ENCODE results near the gene CPNE1.

Gene CPNE1

DNA sequence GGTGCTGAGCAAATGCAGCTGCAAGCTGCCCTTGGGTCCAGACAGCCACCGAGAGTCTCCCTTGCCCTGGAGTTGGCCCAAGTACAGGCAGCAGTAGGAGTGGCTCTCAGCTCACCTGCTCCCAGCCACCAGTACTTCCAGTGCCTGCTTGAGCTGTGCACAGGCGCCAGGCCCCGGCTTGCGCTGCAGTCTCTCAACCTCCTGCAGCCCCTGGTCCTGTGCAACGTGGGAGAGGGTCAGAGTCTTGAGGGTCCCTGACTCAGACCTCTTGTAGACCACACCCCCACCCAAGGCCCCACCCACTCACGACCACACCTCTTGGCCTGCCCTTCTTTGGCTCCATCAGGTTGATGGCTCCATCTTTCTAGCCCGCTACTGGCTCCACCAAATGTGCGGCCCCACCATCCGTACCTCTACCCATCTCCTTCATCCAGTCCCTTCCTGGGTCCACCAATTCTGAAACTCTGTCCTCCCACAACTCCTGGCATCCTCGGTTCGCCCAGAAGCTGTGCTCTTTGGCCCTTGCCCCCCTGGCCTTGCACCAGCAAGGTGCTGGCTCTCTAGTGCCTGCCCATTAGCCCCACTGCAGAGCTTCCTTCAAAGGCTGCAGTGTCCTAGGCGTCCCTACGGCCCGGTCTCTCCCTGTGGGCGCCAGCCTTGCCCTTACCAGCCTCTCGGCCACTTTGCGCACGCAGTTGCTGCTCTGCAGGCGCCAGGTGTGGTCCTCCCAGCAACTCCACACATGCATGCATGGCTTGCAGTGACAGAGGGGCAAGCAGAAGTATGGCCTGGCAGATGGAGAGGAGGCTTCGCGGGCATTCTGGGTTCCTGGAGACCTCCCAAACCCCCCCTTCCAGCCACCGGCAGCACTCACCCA lies 65.6 kb downstream of the CPNE1 start:
- DNase-seq (ENCODE audit: low read depth): no peak

DNA sequence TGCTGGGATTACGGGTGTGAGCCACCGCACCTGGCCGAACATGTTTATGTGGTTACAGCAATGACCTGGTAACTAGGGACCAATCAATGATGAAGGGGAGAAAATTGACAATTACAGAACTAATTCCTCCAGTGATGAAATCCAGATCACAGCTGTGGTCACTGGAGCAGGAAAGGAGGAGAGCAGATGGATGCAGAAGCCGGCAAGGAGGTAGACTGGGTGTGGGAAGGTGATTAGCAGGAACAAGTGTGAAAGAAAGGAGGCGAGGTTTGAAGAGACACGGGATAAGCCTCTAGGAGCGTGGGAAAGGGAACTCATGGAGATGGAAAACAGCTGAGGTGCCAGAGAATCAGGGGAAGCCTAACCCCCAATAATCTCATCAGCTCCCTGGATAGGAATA lies 66.2 kb downstream of the CPNE1 start:
- no peak for DNase-seq (ENCODE audit: low read depth)

DNA sequence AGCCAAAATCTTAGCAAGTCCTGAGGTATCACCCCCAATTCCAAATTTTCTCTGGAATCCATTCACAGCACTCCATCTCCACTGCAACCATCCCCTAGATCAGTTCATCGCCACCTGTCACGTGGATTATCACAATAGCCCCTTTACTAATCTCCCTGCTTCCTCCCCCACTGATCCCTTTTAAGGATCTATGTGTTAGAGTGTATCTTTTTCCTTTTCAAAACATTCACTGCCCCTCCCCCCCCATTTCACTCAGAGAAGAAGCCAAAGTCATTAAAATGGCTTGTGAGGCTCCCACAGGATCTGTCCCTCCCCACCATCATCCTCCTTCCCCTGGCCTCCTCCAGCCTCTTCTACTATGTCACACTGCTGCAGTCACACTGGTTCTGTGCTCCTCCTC lies 67.5 kb downstream of the CPNE1 start:
- no peak for DNase-seq (ENCODE audit: low read depth)

DNA sequence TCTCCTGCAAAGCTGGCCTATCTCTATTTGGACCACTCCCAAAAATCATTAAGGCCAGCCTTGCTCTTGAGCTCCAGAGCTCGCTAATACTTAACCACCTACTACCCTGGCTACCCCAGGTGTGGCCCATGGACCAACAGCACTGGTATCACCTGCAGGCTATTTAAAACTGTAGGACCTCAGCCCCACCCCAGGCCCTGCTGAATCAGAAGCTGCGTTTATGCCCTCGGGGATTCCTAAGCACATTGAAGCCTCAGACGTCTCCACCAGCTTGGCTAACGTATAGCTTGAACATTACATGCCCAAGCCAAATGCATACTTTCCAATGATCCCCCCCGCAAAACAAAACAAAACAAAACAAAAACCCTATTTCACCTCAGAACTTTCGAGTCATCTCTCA lies 68.8 kb downstream of the CPNE1 start:
- no peak for DNase-seq (ENCODE audit: low read depth)

DNA sequence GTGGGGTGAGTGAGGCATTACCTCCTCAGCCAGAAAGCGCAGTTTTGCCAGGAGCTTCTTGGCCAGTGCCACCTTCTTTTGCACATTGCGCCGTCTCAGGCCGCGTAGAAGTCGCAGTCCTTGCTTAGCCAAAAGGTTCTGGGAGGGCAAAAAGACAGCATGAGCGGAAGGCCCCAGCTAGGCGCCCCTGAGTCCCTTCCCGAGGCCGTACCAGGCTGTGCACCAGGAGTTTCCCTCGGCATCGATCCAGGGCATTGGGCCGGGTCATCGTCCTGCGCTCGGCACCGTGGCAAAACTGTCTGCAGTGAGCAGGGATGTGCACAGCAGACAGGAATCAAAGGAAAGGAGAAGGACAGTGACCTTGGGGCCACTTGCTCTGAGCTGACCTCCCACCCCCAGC lies 69.2 kb downstream of the CPNE1 start:
- DNase-seq (ENCODE audit: low read depth): no peak

DNA sequence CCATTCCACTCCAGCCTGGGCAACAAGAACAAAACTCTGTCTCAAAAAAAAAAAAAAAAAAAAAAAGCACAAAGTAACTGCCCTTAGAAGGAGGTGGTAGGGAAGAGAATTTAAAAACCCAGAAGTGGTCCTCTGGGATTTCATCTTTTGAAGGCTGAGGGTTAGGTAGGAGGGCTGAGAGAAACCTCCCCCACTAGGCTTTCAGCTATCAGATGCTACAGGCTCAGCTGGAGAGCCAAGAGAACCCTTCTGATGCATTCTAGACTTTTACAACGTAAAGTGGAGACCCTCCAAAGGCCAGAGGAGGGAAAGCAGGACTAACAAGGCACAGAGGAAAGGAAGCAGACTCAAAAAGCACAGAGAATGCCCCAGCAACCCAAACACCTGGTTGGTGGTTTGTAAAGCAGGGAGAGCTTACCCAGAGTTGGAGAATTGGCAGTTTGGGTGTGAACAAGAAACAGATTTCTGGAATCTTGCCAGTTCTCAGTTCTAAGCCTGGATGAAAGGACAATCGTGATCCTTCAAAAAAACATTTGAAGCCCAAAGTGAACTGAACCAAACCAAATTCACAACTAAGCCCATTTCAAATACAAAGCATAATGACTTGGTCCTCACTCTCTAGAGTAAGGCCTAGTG lies 72.2 kb downstream of the CPNE1 start:
- DNase-seq (ENCODE audit: low read depth): no peak

DNA sequence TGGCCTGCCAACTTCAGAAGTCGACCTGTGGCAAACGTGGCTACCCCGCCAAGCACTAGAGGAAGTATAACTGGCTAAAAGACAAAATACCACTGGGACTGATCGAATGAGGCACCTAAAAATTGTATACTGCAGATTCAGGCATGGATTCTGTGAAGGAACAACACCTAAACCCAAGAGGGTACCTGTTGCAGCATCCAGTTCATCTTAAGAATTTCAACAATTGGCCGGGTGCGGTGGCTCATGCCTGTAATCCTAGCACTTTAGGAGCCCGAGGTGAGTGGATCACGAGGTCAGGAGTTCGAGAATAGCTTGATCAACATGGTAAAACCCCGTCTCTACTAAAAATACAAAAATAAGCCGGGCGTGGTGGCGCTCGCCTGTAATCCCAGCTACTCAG lies 76.3 kb downstream of the CPNE1 start:
- no peak for DNase-seq (ENCODE audit: low read depth)

DNA sequence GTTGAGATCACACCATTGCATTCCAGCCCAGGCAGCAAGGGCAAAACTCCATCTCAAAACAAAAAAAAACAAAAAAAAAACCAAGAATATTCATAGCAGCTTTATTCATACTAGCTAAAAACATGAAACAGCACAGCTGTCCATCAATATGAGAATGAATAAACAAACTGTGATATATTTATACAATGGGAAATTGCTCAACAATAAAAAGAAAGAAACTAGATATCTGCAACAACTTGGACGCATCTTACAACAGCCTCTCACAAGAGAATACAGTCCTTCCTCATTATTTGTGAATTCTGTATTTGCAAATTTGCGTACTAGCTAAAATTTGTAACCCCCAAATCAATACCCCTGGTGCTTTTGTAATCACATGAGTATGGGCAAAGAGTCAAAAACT lies 77.3 kb downstream of the CPNE1 start:
- DNase-seq (ENCODE audit: low read depth): no peak

DNA sequence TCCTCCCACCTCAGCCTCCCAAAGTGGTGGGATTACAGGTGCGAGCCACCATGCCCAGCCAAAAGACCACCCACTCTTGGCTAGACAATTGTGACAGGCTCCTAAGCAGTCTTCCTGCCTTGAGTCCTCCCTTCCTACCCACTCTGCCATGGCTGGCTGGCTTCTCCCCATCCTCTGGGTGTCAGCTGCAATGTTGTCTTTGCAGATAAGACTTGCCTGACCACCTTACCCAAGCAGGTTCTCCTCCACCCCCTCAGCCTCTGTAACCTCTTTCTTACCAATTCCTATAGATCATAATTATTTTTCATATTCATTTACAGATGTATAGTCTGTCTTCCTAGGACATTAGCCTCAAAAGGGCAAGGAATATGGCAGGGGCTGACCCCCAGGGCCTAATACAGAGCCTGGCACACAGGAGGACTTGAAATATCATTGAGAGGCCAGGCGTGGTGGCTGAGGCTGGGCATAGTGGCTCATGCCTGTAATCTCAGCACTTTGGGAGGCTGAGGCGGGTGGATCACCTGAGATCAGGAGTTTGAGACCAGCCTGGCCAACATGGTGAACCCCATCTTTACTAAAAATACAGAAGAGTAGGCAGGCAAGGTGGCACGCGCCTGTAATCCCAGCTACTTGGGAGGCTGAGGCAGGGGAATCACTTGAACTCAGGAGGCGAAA lies 77.8 kb downstream of the CPNE1 start:
- no peak for DNase-seq (ENCODE audit: low read depth)

DNA sequence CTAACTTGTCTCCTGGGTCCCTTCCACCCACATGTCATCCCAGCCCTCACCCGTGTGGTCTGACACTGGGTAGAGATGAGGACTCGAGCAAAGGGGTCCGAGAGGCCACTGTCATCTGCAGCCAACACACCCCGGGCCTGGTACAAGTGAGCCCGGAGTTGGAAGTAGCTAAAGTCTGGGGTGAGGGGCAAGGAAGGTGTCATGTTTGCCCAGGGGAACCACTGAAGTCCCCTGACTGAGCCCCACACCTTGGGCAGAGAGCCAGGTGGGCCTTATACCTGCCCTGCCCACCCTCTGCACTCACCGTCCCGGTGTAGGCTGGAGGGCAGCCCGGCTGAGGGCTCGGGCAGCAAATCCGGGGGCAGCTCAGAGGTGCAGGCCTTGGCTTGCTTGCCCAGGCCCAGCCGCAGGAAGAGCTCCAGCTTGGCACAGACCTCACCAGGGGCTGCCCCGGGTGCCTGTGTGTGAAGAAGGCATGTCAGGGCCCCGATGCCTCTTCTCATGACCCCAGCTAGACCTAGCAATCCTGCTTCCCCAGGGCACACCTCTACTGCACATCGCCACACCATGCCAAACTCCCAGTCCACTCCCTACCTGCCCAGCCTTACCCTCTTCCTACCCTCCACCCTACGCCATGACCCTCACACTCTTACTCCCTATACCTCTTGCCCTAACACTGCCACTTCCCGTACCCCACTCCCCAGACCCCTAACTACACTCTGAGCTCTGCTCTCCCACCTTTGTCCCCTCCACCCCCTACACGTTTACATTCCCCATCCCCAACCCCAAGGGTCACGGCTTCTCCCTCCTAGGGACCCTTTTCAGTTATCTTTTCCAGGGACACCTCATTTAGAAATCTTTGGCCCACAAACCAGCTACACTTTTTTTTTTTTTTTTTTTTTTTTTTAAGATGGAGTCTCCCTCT lies 80.8 kb downstream of the CPNE1 start:
- no peak for DNase-seq (ENCODE audit: low read depth)

DNA sequence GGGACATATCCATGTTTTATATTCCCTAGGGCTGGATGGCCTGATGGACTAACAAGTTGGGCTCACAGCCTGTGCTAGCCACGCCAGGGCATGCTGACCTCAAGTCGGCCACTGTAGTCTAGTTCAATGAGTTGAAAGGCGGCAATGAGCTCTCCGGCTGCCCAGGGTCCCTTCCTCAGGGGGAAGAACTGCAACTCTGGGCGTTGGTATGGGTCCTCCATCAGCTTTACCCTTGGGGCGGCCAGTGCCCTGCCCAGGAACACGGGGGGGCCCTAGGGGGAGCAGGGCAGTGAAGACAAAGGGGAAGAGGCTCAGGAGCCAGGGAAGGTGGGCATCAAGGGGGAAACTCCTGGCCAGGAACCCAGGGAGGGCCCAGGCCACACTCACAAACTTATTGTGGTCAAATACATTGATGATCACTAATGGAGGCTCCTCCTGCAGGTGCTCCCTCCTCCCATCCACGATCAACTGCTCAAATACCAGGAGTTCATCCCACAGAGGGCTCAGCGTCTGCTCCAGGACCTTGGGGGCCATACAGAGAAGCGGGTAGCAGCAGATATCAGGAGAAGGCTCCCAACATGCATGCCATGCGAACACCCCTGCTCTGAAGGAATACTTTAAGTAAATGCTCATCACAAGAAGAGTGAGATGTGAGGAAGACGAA lies 81.8 kb downstream of the CPNE1 start:
- no peak for DNase-seq (ENCODE audit: low read depth)

DNA sequence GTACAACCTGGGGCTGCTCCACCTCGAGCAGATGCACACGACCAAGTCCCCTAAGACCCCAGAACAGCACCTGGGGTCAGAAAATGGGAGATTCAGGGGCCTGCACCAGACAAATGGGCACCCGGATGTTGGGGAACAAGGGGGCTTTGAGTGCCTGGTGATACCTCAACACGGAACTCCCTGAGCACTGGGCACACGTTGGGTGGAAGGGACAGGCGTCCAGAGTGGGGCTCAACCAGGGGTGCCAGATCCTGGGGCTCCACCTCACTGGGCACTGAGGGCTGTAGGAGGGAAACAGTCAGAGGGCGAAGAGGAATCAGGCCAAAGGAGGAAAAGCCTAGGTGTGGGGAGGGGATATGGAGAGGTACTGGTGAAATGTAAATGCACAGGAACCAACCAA lies 82.6 kb downstream of the CPNE1 start:
- no peak for DNase-seq (ENCODE audit: low read depth)

DNA sequence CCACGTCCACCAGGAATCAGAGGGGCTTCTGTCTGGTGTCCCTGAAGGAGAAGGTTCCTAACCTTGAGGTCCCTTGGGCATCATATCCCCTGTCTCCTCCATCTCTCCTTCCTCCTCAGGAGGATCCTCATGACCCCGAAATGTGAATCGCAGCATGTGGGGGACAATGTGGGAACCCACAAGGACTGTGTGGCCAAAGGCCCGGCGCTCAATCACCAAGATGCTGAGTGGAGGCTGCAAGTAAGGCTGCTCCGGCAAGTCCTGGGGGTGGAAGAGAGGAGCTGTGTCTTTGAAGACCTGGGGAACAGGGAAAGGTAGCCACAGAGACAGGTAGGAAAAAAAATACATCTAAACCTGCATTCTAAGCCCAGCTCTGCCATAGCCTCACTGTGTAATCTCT lies 85.5 kb downstream of the CPNE1 start:
- no peak for DNase-seq (ENCODE audit: low read depth)

DNA sequence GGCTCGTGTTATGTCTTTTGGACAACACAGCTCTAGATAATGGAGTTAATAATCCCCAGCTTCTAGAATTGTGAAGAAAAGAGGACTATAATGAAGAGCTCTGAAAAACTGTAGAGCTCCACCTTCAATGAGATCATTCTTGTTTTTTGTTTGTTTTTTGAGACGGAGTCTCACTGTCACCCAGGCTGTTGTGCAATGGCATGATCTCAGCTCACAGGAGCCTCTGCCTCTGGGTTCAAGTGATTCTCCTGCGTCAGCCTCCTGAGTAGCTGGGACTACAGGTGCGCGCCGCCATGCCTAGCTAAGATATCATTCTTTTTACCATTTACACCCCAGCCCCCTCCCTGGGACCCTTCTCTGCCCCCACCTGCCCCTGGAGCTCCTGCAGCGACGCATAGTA lies 86.2 kb downstream of the CPNE1 start:
- no peak for DNase-seq (ENCODE audit: low read depth)

DNA sequence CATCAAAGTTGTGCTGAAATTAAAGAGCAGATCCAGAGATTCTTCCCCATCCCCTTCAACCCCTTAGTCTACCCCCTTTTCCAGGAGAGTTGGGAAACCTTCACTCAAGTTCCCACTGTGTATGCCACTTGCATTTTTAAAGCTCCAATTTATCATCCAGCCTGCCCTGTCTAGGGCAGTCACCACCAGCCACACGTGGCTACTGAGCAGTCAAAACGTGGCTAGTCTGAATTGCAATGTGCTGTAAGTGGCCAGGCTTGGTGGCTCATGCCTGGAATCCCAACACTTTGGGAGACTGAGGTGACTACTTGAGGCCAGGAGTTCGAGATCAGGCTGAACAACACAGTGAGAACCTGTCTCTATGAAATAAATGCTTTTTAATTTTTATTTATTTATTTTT lies 87.9 kb downstream of the CPNE1 start:
- no peak for DNase-seq (ENCODE audit: low read depth)

Data from activated T-cell treated with anti-CD3 and anti-CD28 coated beads for 1 hour (primary cell).